ENCODE results near the gene FAM20C.

FAM20C gene

DNA sequence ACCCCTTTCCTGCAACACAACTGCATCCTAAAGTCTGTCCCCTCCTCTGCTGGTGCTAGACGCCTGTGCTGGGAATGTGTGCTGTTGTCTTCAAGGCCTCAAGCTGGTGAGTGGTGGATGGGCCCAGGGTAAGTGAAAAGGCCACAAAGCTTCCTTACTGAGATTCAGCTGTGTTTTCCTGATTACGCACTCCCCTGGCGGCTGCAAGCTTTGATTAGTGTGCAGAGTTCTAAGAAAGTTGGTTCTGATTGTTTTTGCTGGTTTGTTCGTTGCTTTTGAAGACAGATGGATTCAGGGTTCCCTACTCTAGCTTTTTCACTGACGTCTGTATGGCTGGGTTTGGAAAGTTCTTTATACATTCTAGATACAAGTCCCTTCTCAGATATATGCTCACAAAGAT, 85.7 kb downstream of the FAM20C start:
- no peak for DNase-seq

GRCh38 chr7:279821-280220, 87.5 kb downstream of the FAM20C start:
- DNase-seq, result no peak

GRCh38 chr7:280461-280860, 88.1 kb downstream of the FAM20C start:
- DNase-seq, result no peak

GRCh38 chr7:281637-282036, 89.3 kb downstream of the FAM20C start:
- no peak for DNase-seq

DNA sequence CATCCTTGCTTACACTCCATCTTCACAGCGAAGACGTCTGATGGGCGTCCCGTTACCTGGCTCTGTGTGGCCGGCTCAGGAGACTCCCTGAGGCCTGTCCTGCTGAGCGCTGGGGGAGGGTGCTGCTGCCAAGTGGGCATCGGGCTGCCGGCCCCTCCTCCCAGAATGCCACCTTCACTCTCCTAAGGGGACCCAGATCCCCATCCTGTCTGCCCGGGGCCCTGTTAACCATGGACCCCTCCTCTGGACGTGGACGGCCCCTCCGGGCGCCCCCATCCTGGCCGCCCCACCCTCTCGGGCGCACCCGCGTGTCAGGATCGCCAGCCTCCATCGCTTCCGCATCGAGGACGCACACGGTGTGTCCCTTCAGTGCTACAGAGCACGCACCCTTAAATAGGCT, 90.2 kb downstream of the FAM20C start:
- DNase-seq, result no peak

DNA sequence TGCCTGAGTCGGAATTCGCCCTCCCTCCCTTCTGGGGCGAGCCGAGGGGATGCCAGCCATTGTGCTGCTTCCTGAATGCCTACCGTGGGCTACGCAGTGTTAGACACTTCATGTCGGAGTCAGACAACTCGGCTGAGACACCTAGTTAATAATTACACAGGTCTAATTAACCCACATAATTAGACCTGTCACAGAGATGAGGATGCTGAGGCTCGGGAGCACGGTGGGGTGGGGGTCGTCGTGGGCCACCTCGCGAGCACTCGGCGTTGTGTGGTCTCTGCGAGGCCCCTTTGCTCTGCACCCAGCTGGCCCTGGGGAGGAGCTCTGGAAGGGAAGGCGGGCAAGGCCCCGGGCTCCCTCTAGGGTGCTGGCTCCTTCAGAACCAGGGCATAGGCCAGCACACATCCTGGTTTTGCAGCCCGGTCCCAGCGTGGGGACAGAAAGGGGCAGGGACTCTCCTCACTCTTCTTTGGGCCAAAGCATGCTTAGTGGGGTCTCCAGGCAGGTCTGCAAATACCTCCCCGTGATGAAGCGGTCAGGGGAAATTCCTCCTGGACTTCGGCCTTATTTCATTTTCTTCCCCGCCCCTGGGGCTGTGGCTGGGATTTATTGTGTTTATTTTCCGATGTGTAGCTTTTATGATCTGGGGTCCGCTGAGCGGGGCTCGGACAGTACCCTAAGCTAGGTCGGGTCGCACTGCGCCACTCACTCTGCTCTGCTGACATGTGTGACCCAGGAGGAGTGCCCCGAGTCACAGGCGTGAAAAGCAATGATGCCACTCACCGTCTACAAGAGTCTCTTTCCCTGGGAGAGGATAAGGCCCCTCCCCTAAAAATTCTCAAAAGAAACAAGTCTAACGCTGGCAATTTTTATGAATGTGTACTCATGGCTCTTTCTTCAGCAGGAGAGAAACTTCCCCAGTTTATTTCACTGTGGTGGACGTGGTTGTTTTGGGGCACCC, 92.7 kb downstream of the FAM20C start:
- DNase-seq, result no peak

- DNase-seq, result no peak
These were observed 93.4 kb downstream of the FAM20C start for GRCh38 chr7:285731-286130.

GRCh38 chr7:286266-286665, 93.9 kb downstream of the FAM20C start:
- no peak for DNase-seq

DNA sequence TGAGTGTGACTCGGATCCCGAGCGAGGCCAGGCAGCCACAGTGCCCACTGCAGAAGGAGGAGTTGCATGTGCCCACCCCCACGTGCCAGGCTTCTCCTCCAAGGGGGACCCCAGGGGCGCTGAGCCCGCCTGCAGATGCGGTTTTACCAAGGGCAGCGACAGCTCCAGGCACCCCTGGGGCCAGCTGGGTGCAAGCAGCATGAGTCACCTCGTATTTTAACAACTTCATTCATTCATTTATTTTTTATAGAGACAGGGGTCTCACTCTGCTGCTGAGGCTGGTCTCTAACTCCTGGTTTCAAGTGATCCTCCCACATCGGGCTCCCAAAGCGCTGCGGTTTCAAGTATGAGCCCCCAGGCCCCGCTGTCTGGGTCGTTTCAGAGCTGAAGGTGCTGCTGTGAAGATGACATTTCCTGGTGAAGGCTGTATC, 96.3 kb downstream of the FAM20C start:
- DNase-seq, result no peak

- DNase-seq, result no peak
These were observed 96.9 kb downstream of the FAM20C start for GRCh38 chr7:289209-289755.

- no peak for DNase-seq
These were observed 97.6 kb downstream of the FAM20C start, which contains the start of gene FOXL3 for GRCh38 chr7:289756-290553. Gene FOXL3 (plus strand): TSS chr7:290170. CDS start chr7:290170, 0 bp downstream.

DNA sequence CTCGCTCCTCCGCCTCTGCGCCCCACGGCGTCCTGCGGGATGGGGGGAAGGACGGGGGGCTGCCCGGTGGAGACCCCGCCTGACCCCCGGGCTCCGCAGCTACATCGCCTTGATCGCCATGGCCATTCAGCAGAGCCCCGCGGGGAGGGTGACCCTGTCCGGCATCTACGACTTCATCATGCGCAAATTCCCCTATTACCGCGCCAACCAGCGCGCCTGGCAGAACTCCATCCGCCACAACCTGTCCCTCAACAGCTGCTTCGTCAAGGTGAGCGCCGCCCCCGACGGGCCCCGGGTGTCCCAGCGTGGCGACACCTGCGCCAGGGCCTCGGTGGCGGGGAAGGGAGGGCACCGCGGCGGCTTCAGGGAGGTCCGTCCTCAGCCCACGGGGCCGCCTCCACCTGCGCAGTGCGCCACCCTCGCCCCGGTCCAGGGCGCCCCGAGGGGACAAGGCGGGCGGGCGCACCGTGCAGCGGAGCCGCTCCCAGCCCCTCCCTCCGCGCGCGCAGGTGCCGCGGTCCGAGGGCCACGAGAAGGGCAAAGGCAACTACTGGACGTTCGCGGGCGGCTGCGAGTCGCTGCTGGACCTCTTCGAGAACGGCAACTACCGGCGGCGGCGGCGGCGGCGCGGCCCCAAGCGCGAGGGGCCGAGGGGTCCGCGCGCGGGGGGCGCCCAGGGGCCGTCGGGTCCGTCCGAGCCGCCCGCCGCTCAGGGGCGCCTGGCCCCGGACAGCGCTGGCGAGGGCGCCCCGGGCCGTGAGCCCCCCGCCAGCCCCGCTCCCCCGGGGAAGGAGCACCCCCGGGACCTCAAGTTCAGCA, 98.4 kb downstream of the FAM20C start:
- no peak for DNase-seq

GRCh38 chr7:291373-292092, 99.2 kb downstream of the FAM20C start:
- DNase-seq, result no peak

GRCh38 chr7:292226-292625, 99.9 kb downstream of the FAM20C start:
- no peak for DNase-seq

DNA sequence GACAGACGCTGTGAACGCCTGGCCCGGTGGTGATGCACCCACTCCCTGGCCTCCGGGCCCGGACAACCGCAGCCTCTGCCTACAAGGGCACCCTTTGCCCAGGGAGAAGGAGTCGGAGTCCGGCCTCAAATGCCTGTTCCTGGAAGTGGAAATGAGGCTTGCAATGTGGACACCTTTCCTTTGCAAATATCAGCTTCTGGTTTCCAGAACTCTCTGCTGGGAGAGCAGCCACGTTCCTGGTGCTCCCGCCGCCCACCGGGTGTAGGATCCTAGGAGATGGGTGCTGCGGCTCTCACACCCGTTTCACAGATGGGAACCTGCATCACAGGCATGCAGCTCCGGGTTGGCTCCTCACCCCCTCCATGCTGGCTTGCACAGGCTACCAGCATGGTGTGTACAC, 100.5 kb downstream of the FAM20C start:
- DNase-seq, result no peak

GRCh38 chr7:293681-294439, 101.5 kb downstream of the FAM20C start:
- DNase-seq, result no peak

DNA sequence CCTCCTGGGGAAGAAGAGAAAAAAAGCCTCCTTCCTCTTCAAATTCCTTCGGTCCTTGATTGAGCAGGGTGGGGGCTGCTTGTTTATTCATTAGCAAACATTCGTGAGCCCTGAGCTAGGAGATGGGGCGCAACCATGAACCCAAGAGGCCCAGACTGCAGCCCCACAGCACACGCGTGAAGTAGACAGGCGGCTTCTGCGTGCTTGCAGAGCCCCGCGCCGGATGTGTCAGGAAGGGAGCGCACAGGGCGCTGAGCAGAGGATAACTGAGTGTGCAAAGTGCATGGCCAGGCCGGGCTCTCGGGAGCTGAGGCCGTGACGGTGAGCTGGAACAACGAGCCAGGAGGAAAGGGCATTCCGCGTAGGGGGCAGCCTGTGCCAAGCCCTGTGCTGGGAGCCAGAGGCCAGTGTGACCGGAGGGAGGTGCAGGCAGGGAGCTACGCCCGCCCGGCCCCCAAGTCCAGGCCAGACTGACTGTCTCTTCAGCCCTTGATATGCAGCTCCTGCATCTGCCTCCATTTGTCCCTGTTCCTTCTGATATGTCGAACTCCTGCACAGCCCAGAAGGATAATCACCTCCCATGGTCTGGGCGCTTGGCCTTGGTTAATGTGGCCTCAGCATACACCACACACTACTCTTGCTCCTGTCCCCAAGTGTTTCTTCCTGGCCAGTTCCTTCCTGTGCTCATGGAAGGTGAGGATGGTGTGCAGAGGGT, 102.2 kb downstream of the FAM20C start:
- no peak for DNase-seq

DNA sequence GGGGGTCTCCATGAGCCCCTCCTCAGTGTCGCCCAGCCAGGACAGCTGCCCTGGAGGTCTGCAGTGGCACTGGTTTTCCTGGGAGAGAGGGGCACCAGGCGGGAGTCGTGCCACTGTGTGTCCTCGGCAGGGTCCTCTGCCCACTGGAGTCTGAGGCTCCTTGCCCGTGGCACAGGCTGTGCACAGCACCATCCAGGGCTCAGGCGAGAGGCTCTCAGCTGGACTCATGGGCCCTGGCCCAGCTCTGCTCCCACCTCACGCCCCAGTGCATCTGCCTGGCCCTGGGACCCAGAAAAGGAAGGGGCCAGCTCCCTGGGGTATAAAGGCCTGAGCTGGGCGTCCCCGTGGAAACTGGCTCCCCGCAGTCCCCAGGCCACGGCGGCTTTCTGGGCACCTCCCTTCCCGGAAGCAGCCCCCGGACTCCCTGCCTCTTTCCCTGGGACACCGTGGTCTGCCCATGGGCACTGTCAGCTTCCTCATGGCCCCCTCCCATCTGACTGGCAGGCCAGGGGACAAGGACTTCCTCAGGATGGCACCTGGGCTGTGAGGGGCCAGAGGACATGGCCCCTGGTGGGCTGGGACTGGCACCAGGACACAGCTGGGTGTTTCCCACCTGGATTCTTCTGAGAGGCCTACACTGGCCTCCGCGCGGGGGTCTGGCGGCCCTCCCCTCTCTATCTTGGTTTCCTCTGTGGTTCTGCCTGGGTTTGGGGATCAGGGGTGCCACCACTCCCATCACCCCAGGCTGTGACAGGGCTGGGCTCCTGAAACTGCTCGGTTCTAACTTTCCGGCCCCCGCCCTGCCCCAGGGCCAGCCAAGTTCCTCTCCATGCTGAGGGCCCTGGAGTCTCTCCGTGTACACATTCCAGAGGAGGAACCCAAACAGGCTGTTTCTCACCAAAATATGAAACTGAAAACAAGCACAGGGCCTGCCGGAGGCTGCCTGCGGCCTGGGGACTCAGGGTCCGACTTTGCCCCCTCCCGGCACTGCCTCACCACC, 103.1 kb downstream of the FAM20C start:
- DNase-seq, result no peak

- DNase-seq, result no peak
These were observed 104.1 kb downstream of the FAM20C start for GRCh38 chr7:296373-296945.

Measured in NCI-H345 (cell line).